ENCODE measurements around the gene CAMK2A.
A peak's percentile ranks its signal among the peaks of the same experiment; 100 is the strongest.

The CAMK2A gene

DNA sequence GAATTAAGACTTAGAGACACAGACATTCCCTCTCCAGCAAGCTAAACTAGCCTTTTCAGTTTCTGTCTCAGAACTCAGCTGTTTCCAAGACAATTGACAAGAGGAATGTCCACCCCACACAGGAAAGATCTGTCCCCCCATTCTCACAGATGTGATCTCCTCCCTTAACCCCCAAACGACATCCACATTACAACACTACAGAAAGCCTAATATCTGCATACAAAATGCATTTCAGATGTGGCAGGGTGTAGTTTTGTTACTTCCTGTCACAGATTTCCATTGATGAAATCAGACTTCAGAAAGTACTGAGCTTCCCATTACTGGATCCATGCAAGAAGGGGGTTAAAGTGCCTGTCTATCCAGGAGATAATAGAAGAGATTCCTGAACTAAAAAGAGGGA is 16.0 kb upstream of the CAMK2A start:
- H3K4me3 ChIP-seq (replicated peaks; ENCODE audit: low read depth, low read length), result no peak overlapping the region
- no peak for DNase-seq (ENCODE audit: low read depth)
- TF ChIP-seq, protein P1, sequence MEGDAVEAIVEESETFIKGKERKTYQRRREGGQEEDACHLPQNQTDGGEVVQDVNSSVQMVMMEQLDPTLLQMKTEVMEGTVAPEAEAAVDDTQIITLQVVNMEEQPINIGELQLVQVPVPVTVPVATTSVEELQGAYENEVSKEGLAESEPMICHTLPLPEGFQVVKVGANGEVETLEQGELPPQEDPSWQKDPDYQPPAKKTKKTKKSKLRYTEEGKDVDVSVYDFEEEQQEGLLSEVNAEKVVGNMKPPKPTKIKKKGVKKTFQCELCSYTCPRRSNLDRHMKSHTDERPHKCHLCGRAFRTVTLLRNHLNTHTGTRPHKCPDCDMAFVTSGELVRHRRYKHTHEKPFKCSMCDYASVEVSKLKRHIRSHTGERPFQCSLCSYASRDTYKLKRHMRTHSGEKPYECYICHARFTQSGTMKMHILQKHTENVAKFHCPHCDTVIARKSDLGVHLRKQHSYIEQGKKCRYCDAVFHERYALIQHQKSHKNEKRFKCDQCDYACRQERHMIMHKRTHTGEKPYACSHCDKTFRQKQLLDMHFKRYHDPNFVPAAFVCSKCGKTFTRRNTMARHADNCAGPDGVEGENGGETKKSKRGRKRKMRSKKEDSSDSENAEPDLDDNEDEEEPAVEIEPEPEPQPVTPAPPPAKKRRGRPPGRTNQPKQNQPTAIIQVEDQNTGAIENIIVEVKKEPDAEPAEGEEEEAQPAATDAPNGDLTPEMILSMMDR (IDR thresholded peaks at IDR 0.05; ENCODE audit: low read length, missing control alignments), result no peak

DNA sequence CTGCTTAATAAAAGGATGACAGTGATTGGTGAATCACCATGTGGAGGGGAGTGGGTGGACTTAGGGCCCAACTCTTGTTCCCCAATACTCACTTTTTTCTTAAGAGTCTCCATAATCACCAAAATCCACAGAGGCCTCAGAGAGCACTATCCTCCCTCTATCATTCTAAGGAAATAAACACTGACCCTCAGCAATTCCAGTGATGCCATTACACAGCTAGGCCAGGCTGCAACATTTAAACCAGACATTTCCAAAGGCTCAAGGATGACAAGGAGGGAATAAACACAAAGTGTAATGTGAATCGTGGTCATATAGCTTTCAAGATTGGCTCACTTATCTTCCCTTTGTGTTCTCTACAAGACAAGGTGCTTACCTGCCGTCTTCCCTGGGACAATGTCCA is 15.5 kb upstream of the CAMK2A start:
- TF ChIP-seq, protein P1 (IDR thresholded peaks at IDR 0.05; ENCODE audit: low read length, missing control alignments), result no peak
- H3K4me3 ChIP-seq (replicated peaks; ENCODE audit: low read depth, low read length), result no peak overlapping the region
- DNase-seq (ENCODE audit: low read depth), result no peak

DNA sequence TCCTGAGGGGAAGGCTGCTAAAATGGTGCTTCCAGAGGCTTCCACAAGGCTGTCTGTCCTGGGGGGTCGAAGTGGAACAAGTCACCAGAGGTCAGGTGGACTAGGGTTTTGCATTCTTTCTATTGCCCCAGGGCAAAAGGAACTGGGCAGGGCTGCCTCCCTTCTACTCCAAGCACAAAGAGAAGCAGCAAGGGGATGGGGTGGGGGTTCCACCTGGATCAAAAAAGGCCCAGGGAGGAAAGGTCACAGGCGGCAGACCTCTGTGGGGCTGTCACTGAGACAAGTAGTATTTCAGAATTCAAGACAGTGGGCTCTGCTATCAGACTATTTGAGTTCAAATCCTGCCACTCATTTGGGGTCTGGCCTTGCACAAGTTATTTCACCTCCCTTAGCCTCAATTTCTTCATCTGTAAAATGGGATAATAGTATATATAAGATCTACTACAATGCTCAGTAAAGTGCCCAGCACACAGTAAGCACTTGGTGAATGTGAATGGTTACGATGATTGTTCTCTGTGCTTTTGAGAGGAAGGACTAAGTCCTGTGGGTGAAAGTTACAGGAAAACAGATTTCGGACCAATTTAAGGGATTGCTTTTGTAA is 15.0 kb upstream of the CAMK2A start:
- H3K4me3 ChIP-seq (replicated peaks; ENCODE audit: low read depth, low read length), result no peak overlapping the region
- TF ChIP-seq, protein P1 (IDR thresholded peaks at IDR 0.05; ENCODE audit: low read length, missing control alignments), result no peak
- DNase-seq (ENCODE audit: low read depth), result no peak

DNA sequence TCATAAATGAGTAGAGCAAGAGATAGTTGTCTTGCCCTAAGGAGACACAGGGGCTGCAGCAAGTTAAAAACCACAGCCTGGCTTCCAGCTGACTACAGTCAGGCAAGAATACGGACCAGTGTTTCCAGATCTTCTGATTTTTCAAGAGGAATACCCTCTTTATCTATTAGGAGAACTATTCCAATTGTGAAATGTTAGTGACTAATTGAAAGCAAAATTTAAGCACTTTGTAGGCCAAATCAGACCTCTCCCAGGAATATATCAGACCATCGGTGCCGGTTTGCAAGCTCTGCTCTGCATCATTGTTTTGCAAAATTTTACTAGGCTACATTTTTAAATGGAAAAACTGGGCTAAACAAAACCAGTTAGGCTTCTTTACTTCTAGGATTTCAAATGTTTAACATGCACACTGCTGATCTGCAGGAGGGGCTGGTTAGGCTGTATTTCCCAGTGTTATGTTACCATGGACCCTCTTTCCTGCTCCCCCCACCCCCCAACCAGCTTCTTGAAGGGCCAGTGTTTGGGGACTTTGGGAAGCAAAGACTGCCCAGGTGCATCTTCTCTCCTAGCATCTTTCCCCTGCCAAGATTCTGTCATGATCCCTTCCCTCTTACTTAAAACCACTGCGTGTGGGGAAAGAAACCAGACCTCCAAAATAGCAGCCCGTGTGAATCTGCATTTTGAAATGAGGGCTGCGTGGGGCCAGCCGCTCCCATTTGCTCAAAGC is 14.2 kb upstream of the CAMK2A start:
- no peak overlapping the region for H3K4me3 ChIP-seq (replicated peaks; ENCODE audit: low read depth, low read length)
- peak; percentile 77 for DNase-seq (ENCODE audit: low read depth)
- TF ChIP-seq, protein P1 (IDR thresholded peaks at IDR 0.05; ENCODE audit: low read length, missing control alignments), result no peak

DNA sequence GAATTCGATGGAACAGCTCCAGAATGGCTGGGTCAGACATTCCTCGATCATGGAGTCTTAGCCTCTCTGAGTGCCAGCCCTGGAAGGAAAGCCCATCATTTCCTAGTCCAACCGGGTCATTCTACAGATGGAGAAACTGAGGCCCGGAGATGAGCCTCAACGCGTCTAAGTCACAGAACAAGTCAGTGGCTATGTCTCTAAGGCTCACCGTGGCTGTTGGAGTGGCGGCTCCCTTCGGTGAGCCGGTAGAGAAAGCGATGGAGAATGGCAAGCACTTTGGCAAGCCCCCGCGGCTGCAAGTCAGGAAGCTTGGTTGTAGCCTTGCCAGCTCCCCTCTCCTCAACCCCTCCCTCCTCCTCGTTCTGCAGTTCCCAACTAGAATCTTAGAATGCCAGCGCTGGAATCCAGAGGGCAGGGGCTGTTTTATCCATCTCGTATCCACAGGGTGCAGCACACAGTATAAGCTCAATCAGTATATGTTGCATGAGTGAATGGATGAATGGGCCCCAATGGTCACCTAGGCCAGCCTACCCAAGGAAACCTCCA is 13.6 kb upstream of the CAMK2A start:
- TF ChIP-seq, protein P1 (IDR thresholded peaks at IDR 0.05; ENCODE audit: low read length, missing control alignments), result no peak
- H3K4me3 ChIP-seq (replicated peaks; ENCODE audit: low read depth, low read length), result no peak overlapping the region
- DNase-seq (ENCODE audit: low read depth), result peak; percentile 72

DNA sequence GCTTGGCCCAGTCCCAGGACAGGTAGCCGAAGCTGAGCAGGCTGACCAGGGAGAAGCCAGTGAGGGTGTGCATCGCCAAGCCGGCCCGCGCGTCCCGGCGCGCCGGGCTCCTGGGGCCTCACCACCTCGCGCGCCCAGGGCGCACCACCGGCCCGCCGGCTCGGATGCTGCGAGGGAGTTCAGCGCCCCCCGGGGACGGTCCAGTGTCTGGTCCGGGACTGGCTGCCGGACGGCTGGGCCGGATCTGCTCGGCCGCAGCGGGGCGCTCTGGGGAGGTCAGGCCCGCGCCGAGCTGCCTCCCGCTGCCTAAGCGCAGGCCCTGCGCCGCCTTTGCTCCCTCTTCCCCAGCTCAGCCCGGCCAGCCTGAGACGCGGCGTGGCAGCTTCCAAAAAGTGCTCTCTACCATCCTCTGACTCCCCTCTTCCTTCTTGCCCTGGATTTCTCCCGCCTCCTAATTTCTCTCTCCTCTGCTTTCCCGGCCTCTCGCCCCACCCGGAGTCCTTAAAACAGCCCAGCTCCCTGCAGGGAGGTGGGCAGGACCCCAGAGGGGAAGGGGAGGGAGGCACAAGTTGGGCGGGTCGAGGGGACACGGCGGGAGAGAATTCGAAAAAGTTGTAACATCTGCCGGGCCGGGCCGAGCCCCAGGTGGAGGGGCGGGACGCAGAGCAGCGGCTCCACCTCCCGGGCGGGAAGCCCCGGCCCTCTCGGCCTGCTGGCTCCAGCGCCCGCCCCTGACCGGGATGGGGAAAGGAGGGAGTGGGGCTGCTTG is 12.9 kb upstream of the CAMK2A start, which contains the start of gene ARSI:
TSS of gene ARSI (minus strand) at position 605 of the 769 bp plus-strand sequence. CDS start at position 73, 532 bp downstream.
- peak within 1 kb of the TSS; percentile 36 for H3K4me3 ChIP-seq (replicated peaks; ENCODE audit: low read depth, low read length)
- TF ChIP-seq, protein P1 (IDR thresholded peaks at IDR 0.05; ENCODE audit: low read length, missing control alignments), result no peak
- peak; percentile 29 for DNase-seq (ENCODE audit: low read depth)
